H9 (cell line): ENCODE data around the gene KIF18B. TPM values are rescaled to one million over a fixed set of nuclear protein-coding genes. Genes with fewer than 3 reads are reported as not detected.

ENCODE experiments used
- DNase-seq: peaks from one replicate; pipeline ENCODE4 v3.0.0-alpha.2; 2017
- H2AFZ ChIP-seq: one replicate; pipeline ENCODE4 v1.6.1; 2013; ENCODE audit warnings: mild to moderate bottlenecking, low read length, control low read depth, moderate library complexity
- H2AK5ac ChIP-seq: 2 replicates; pipeline ENCODE4 v1.6.1; 2013; ENCODE audit warnings: low read length, control low read depth, mixed read lengths; ENCODE audit not compliant: insufficient read length
- H2BK120ac ChIP-seq: one replicate; pipeline ENCODE4 v1.6.1; 2013; ENCODE audit warnings: low read depth, mild to moderate bottlenecking, low read length, control low read depth, inconsistent platforms; ENCODE audit not compliant: poor library complexity, severe bottlenecking
- H2BK12ac ChIP-seq: 2 replicates; pipeline ENCODE4 v1.6.1; 2013; ENCODE audit warnings: low read length, control low read depth, mixed read lengths, low read depth; ENCODE audit not compliant: insufficient read length
- H2BK15ac ChIP-seq: 2 replicates; pipeline ENCODE4 v1.6.1; 2013; ENCODE audit warnings: low read depth, low read length, control low read depth
- H2BK20ac ChIP-seq: one replicate; pipeline ENCODE4 v1.6.1; 2013; ENCODE audit warnings: low read depth, mild to moderate bottlenecking, low read length, control low read depth, inconsistent platforms; ENCODE audit not compliant: poor library complexity, severe bottlenecking
- H2BK5ac ChIP-seq: 2 replicates; pipeline ENCODE4 v1.6.1; 2013; ENCODE audit warnings: low read length, control low read depth, mixed read lengths; ENCODE audit not compliant: insufficient read length
- H3K14ac ChIP-seq: 2 replicates; pipeline ENCODE4 v1.6.1; 2013; ENCODE audit warnings: low read length, control low read depth; ENCODE audit not compliant: insufficient read depth
- H3K18ac ChIP-seq: 2 replicates; pipeline ENCODE4 v1.6.1; 2013; ENCODE audit warnings: low read depth, mild to moderate bottlenecking, mixed read lengths, low read length, control low read depth; ENCODE audit not compliant: insufficient read length
- H3K23ac ChIP-seq: 2 replicates; pipeline ENCODE4 v1.6.1; 2013; ENCODE audit warnings: low read length, control low read depth, mixed read lengths, low read depth; ENCODE audit not compliant: insufficient read length
- H3K23me2 ChIP-seq: 2 replicates; pipeline ENCODE4 v1.6.1; 2013; ENCODE audit warnings: low read depth, mild to moderate bottlenecking, mixed read lengths, low read length, control low read depth; ENCODE audit not compliant: insufficient read length, poor library complexity, severe bottlenecking
- H3K27ac ChIP-seq: 2 replicates; pipeline ENCODE4 v1.5.1; 2013; ENCODE audit warnings: low read length, control low read depth, mixed read lengths, low read depth; ENCODE audit not compliant: insufficient read length
- H3K27me3 ChIP-seq: 2 replicates; pipeline ENCODE4 v1.6.1; 2013; ENCODE audit warnings: low read length, control low read depth, inconsistent platforms; ENCODE audit not compliant: insufficient read depth
- H3K4ac ChIP-seq: 2 replicates; pipeline ENCODE4 v1.6.1; 2013; ENCODE audit warnings: low read depth, mild to moderate bottlenecking, control low read depth, inconsistent platforms, low read length, moderate library complexity
- H3K4me1 ChIP-seq: 2 replicates; pipeline ENCODE4 v1.6.1; 2013; ENCODE audit warnings: low read length, control low read depth, inconsistent platforms; ENCODE audit not compliant: insufficient read depth
- H3K4me2 ChIP-seq: 2 replicates; pipeline ENCODE4 v1.6.1; 2013; ENCODE audit warnings: low read length, control low read depth, mixed read lengths; ENCODE audit not compliant: insufficient read length, insufficient read depth
- H3K56ac ChIP-seq: 2 replicates; pipeline ENCODE4 v1.6.1; 2013; ENCODE audit warnings: low read depth, mild to moderate bottlenecking, mixed read lengths, low read length, control low read depth; ENCODE audit not compliant: insufficient read length
- H3K79me1 ChIP-seq: 2 replicates; pipeline ENCODE4 v1.6.1; 2013; ENCODE audit warnings: low read depth, mild to moderate bottlenecking, moderate library complexity, low read length, control low read depth, inconsistent platforms; ENCODE audit not compliant: insufficient read depth, poor library complexity, severe bottlenecking
- H3K79me2 ChIP-seq: 2 replicates; pipeline ENCODE4 v1.6.1; 2013; ENCODE audit warnings: low read length, control low read depth, inconsistent platforms; ENCODE audit not compliant: insufficient read depth
- H3K9ac ChIP-seq: 2 replicates; pipeline ENCODE4 v1.6.1; 2013; ENCODE audit warnings: low read length, control low read depth, mixed read lengths; ENCODE audit not compliant: insufficient read length; ENCODE audit errors: extremely low read depth
- H3K9me3 ChIP-seq: one replicate; pipeline ENCODE4 v1.6.1; 2013; ENCODE audit warnings: low read depth, low read length, inconsistent platforms; ENCODE audit not compliant: control insufficient read depth
- H3T11ph ChIP-seq: one replicate; pipeline ENCODE4 v1.6.1; 2013; ENCODE audit warnings: mild to moderate bottlenecking, low read length, control low read depth, inconsistent platforms
- H4K20me1 ChIP-seq: one replicate; pipeline ENCODE4 v1.6.1; 2013; ENCODE audit not compliant: control insufficient read depth, insufficient read length, insufficient read depth
- H4K5ac ChIP-seq: 2 replicates; pipeline ENCODE4 v1.6.1; 2013; ENCODE audit warnings: low read depth, mild to moderate bottlenecking, mixed read lengths, low read length, control low read depth; ENCODE audit not compliant: insufficient read length
- H4K8ac ChIP-seq: replicated peaks from 2 replicates; pipeline ENCODE4 v1.6.1; 2013; ENCODE audit warnings: low read length, control low read depth, mixed read lengths, low read depth; ENCODE audit not compliant: insufficient read length
- H4K91ac ChIP-seq: 2 replicates; pipeline ENCODE4 v1.6.1; 2013; ENCODE audit warnings: low read depth, mild to moderate bottlenecking, moderate library complexity, mixed read lengths, low read length, control low read depth; ENCODE audit not compliant: insufficient read length
- H3K27ac Mint-ChIP-seq, 3 experiments: 2 replicates in 2 of 3; 3 replicates in 1 of 3; pipeline ENCODE4 v1.8.0; 2020 to 2021; ENCODE audit warnings: mixed read lengths in 3 of 3, mild to moderate bottlenecking in 1 of 3, moderate library complexity in 1 of 3
- H3K27me3 Mint-ChIP-seq: 2 replicates; pipeline ENCODE4 v1.8.0; 2021; ENCODE audit warnings: low read depth, mild to moderate bottlenecking, moderate library complexity, mixed read lengths
- H3K36me3 Mint-ChIP-seq, 3 experiments: 2 replicates in 2 of 3; 3 replicates in 1 of 3; pipeline ENCODE4 v1.8.0; 2020 to 2021; ENCODE audit warnings: low read depth in 3 of 3, mixed read lengths in 3 of 3; ENCODE audit not compliant: insufficient read depth in 1 of 3
- H3K4me1 Mint-ChIP-seq, 2 experiments: 2 replicates each; pipeline ENCODE4 v1.8.0; 2020; ENCODE audit warnings: mixed read lengths in 2 of 2
- H3K4me3 Mint-ChIP-seq, 2 experiments: 2 replicates in 1 of 2; 3 replicates in 1 of 2; pipeline ENCODE4 v1.8.0; 2020 to 2021; ENCODE audit warnings: mild to moderate bottlenecking in 2 of 2, mixed read lengths in 2 of 2, moderate library complexity in 1 of 2
- H3K9me3 Mint-ChIP-seq, 2 experiments: 2 replicates in 1 of 2; 3 replicates in 1 of 2; pipeline ENCODE4 v1.8.0; 2020; ENCODE audit warnings: mild to moderate bottlenecking in 2 of 2, mixed read lengths in 2 of 2, moderate library complexity in 1 of 2
- WGBS: extraction: QIAGEN DNeasy Blood & Tissue Kit; methylation state at CpG from one replicate; pipeline ENCODE4 v1.1.7; 2013; ENCODE audit warnings: missing lambda C conversion rate, low lambda C conversion rate, mixed read lengths; ENCODE audit not compliant: insufficient read length; ENCODE audit errors: extremely low coverage; 5-methylcytosine and 5-hydroxymethylcytosine counted together
- total RNA-seq: library from RNA; stranded (reverse); gene quantifications from 2 replicates; pipeline ENCODE4 v1.2.1, GENCODE V29; 2021
- TF ChIP-seq, protein P1 (sequence below): fragments of 200-600 bp; sonication (generic); conservative IDR thresholded peaks from 3 replicates; pipeline ENCODE4 v1.8.0; 2021; ENCODE audit warnings: antibody characterized with exemption, mild to moderate bottlenecking

Gene KIF18B
- total RNA-seq, 1 experiment from 2014 or later = 51.8 TPM

DNA sequence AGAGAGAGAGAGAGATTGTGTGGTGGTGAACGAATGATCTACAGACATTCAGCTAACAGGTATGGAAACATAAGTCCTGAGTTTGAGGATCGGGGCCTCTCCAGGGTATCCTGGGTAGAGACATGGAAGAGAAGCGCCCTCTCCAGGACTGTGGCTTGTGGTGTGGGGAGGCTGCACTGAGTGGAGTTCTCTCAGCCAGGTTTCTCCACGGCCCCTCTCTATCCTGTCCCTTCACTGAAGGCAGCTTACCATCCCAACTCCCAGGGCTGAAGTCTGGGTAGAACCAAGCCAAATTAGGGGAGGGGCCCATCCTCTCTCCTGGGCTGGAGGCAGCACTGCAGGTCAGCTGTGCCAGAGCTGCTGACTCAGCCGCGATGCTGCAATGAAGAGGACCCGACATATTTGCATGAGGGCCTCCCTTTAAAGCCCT is 14.4 kb upstream of the KIF18B start:
- H4K8ac ChIP-seq = no peak overlapping the region
- H2BK120ac ChIP-seq = no peak overlapping the region
- no CpG with 5 or more reads among the region's 7 CpGs for WGBS
- H3K27me3 Mint-ChIP-seq = peaks cover 41% of the 10 kb centered on the region
- no peak overlapping the region for H3K9ac ChIP-seq
- H4K20me1 ChIP-seq = no peaks in the 10 kb centered on the region
- no peak overlapping the region for H4K5ac ChIP-seq
- no peak overlapping the region for H2BK12ac ChIP-seq
- H3K9me3 ChIP-seq = no peaks in the 10 kb centered on the region
- H3K9me3 Mint-ChIP-seq = peaks cover 0 to 2% of the 10 kb centered on the region in 2 experiments; a peak in 1 of 5 replicates
- no peaks in the 10 kb centered on the region; the same call in 1 of the 2 replicates for H3K4me1 ChIP-seq
- no peak overlapping the region for H2BK5ac ChIP-seq
- H3K18ac ChIP-seq = no peak overlapping the region
- peaks cover 0 to 1% (median 0%) of the 10 kb centered on the region in 3 experiments; a peak in 1 of 7 replicates for H3K36me3 Mint-ChIP-seq
- no peaks in the 10 kb centered on the region for H3K79me1 ChIP-seq
- H3T11ph ChIP-seq = no peak overlapping the region
- H2AK5ac ChIP-seq = no peak overlapping the region
- TF ChIP-seq, protein P1, sequence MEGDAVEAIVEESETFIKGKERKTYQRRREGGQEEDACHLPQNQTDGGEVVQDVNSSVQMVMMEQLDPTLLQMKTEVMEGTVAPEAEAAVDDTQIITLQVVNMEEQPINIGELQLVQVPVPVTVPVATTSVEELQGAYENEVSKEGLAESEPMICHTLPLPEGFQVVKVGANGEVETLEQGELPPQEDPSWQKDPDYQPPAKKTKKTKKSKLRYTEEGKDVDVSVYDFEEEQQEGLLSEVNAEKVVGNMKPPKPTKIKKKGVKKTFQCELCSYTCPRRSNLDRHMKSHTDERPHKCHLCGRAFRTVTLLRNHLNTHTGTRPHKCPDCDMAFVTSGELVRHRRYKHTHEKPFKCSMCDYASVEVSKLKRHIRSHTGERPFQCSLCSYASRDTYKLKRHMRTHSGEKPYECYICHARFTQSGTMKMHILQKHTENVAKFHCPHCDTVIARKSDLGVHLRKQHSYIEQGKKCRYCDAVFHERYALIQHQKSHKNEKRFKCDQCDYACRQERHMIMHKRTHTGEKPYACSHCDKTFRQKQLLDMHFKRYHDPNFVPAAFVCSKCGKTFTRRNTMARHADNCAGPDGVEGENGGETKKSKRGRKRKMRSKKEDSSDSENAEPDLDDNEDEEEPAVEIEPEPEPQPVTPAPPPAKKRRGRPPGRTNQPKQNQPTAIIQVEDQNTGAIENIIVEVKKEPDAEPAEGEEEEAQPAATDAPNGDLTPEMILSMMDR = peak; percentile 48; the same call in 2 of the 3 replicates
- no peak overlapping the region for H3K56ac ChIP-seq
- H3K4me3 Mint-ChIP-seq = no peak overlapping the region
- H3K27ac ChIP-seq = no peak overlapping the region
- H3K23me2 ChIP-seq = peaks cover 2% of the 10 kb centered on the region
- peak; percentile 80 for DNase-seq
- H3K4me2 ChIP-seq = no peak overlapping the region
- H3K27ac Mint-ChIP-seq = no peak overlapping the region
- H2BK15ac ChIP-seq = no peak overlapping the region
- peaks cover 4 to 19% of the 10 kb centered on the region in 2 experiments for H3K4me1 Mint-ChIP-seq
- H3K79me2 ChIP-seq = no peaks in the 10 kb centered on the region
- H3K14ac ChIP-seq = no peak overlapping the region
- peaks cover 15% of the 10 kb centered on the region for H3K27me3 ChIP-seq
- no peak overlapping the region for H4K91ac ChIP-seq
- no peak overlapping the region for H3K23ac ChIP-seq
- no peak overlapping the region for H2BK20ac ChIP-seq
- H3K4ac ChIP-seq = no peak overlapping the region
- no peak overlapping the region for H2AFZ ChIP-seq
